Endothelial cell (in vitro differentiated cells): ENCODE measurements around the gene LRIG1. TPM values are rescaled to one million over a fixed set of nuclear protein-coding genes. Genes with fewer than 3 reads are reported as not detected.

Experiments
- DNase-seq: peaks from one replicate; pipeline ENCODE4 v3.0.0; 2021; ENCODE audit warnings: low spot score
- H3K27ac Mint-ChIP-seq: one replicate; pipeline ENCODE4 v1.8.0; 2021; ENCODE audit warnings: mixed read lengths, inconsistent platforms; ENCODE audit not compliant: unreplicated experiment
- H3K27me3 Mint-ChIP-seq: one replicate; pipeline ENCODE4 v1.8.0; 2021; ENCODE audit warnings: mild to moderate bottlenecking, moderate library complexity, mixed read lengths, inconsistent platforms; ENCODE audit not compliant: unreplicated experiment
- H3K36me3 Mint-ChIP-seq: one replicate; pipeline ENCODE4 v1.8.0; 2021; ENCODE audit warnings: mild to moderate bottlenecking, low read depth, mixed read lengths, inconsistent platforms; ENCODE audit not compliant: unreplicated experiment
- H3K4me1 Mint-ChIP-seq: one replicate; pipeline ENCODE4 v1.8.0; 2021; ENCODE audit warnings: mild to moderate bottlenecking, mixed read lengths, inconsistent platforms; ENCODE audit not compliant: unreplicated experiment
- H3K4me3 Mint-ChIP-seq: one replicate; pipeline ENCODE4 v1.8.0; 2021; ENCODE audit warnings: mild to moderate bottlenecking, mixed read lengths, inconsistent platforms; ENCODE audit not compliant: unreplicated experiment
- H3K9me3 Mint-ChIP-seq: one replicate; pipeline ENCODE4 v1.8.0; 2021; ENCODE audit warnings: mixed read lengths, inconsistent platforms; ENCODE audit not compliant: unreplicated experiment
- CTCF ChIP-seq: fragments of 200-600 bp; sonication (generic); IDR thresholded peaks from one replicate; pipeline ENCODE4 v1.5.0; 2021; ENCODE audit warnings: antibody characterized with exemption; ENCODE audit not compliant: unreplicated experiment
- total RNA-seq: library from RNA; stranded (reverse); fragmentation: NEBNext Ultra II Directional; extraction: Animal tissue kit (Norgen Biotek cat#: 25700); gene quantifications from one replicate; pipeline ENCODE4 v1.2.1, GENCODE V29; 2021; ENCODE audit not compliant: unreplicated experiment

The LRIG1 gene
- total RNA-seq, 1 donor from 2014 or later: 25.1 TPM

DNA sequence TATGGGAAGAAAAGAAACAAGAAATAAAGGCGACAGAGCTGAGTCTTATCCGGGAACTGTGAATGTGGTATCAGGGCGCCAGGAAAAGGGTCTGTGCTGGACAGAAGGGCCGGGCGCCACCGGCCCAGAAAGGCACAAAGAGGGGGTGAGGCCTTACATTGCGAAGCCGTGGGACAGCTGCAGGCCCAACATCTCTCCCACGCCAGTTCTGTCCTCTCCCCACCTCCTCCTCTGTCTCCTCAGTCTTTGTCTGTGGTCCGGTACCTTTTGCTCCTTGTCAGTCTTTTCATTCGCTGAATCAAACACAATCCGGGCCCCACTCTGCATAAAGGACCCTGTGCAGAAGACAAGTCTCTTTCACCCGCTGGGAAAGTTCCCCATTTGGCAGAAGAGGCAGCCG lies 81.8 kb downstream of the LRIG1 start:
- no peak for TF ChIP-seq CTCF
- H3K4me1 Mint-ChIP-seq: peaks cover 14% of the 10 kb centered on the region
- H3K36me3 Mint-ChIP-seq: peaks cover 53% of the 10 kb centered on the region
- no peak overlapping the region for H3K4me3 Mint-ChIP-seq
- no peak for DNase-seq
- peaks cover 26% of the 10 kb centered on the region for H3K9me3 Mint-ChIP-seq
- no peaks in the 10 kb centered on the region for H3K27me3 Mint-ChIP-seq
- no peak overlapping the region for H3K27ac Mint-ChIP-seq

DNA sequence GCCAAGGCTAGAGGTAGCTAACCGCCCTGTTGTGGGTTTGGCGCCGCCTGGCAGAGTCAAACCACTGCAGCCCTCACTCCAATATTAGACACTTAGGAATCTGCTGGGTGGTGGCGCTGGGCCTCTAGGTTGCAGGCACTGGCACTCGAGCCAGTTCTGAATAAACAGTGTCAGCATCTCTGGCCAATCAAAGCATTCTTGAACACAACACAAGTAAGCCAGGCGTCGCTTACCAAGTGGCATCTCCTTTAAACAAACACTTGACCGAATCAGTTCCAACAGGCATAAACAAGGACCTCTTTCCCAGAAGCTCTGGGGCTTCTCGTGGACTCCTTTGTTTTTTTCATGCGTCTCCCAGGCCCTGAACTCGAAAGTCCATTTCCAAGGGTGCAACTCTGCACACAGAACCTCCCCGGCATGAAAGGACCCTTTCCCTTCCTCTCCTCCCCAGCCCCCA lies 82.3 kb downstream of the LRIG1 start:
- H3K36me3 Mint-ChIP-seq: peaks cover 51% of the 10 kb centered on the region
- H3K27ac Mint-ChIP-seq: no peak overlapping the region
- TF ChIP-seq CTCF: no peak

DNA sequence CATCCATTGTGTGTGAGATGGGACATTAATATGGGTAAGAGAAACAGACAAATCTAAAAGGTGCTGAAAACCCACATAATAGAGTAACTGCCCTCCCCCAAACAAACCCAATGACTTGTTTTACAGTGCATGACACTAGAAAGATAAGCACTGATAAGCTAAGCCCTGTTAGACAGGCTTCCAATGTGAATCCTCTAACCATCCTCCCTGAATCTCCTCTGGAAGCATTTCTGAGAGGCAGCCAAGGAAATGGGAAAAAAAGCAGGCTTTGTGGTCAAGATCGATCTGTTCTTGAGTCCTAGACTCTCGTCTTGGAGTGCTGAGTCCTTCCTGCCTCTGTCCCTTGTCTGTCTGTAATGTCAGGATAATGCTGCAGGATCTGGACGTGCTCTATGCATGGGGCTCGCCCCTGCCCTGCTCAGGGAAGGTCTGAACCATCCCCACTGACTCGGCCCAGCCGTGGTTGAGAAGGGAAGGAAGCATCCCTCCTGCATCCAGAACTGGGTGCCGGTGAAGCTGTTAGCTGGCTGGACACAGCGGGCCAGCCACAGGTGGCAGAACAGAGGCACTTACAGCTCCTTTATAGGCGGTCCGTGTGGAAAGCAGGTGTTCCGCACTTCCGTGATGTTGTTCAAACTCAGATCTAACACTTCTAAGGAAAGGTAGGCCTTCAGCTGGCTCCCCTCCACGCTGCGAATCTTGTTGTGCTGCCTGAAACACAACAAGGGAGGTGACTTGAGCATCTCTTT lies 84.1 kb downstream of the LRIG1 start:
- Mint-ChIP-seq H3K27ac (no peak overlapping the region), H3K4me3 (no peak overlapping the region), H3K36me3 (peaks cover 46% of the 10 kb centered on the region), H3K9me3 (peaks cover 15% of the 10 kb centered on the region), H3K27me3 (no peaks in the 10 kb centered on the region), H3K4me1 (peaks cover 23% of the 10 kb centered on the region)
- TF ChIP-seq CTCF: no peak
- DNase-seq: no peak

More for the DNA sequence above, 82.3 kb downstream of the LRIG1 start:
- H3K4me1 Mint-ChIP-seq: peaks cover 14% of the 10 kb centered on the region
- H3K27me3 Mint-ChIP-seq: no peaks in the 10 kb centered on the region
- no peak overlapping the region for H3K4me3 Mint-ChIP-seq
- peaks cover 24% of the 10 kb centered on the region for H3K9me3 Mint-ChIP-seq
- DNase-seq: no peak

GRCh38 chr3:66415867-66416428 lies 84.9 kb downstream of the LRIG1 start:
- TF ChIP-seq CTCF: no peak
- H3K27ac Mint-ChIP-seq: no peak overlapping the region
- H3K27me3 Mint-ChIP-seq: no peaks in the 10 kb centered on the region
- no peak for DNase-seq
- peaks cover 49% of the 10 kb centered on the region for H3K36me3 Mint-ChIP-seq
- H3K4me3 Mint-ChIP-seq: no peak overlapping the region
- H3K4me1 Mint-ChIP-seq: peaks cover 29% of the 10 kb centered on the region
- H3K9me3 Mint-ChIP-seq: peaks cover 12% of the 10 kb centered on the region

DNA sequence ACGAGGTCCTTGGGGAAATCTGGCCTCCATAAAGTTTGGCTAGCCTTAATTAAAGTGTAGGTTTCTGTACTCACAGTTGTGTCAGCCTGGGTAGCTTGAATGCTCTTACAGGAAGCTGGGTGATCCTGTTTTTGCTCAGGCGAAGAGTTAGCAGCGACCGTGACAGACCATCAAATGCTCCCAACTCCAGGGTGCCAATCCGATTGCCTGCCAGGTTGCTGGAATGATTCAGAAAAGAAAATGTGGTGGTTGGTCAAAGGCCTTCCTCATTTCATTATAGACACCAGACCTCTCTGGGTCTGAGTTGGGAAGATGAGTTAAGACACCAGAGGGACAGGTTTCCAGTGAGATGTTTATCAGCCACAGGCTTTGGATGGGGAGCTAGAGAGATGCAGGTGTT lies 86.0 kb downstream of the LRIG1 start:
- no peak for TF ChIP-seq CTCF
- no peak for DNase-seq
- peaks cover 29% of the 10 kb centered on the region for H3K4me1 Mint-ChIP-seq
- H3K4me3 Mint-ChIP-seq: no peak overlapping the region
- H3K9me3 Mint-ChIP-seq: peaks cover 1% of the 10 kb centered on the region
- H3K27me3 Mint-ChIP-seq: no peaks in the 10 kb centered on the region
- peaks cover 44% of the 10 kb centered on the region for H3K36me3 Mint-ChIP-seq
- no peak overlapping the region for H3K27ac Mint-ChIP-seq
